Measurements from ENCODE around the gene MAN1C1. TPM values are rescaled to one million over a fixed set of nuclear protein-coding genes. Genes with fewer than 3 reads are reported as not detected.

The MAN1C1 gene
- polyA plus RNA-seq, 1 of the 3 experiments (the other 2 are of a cell fraction), result 0.20 TPM

DNA sequence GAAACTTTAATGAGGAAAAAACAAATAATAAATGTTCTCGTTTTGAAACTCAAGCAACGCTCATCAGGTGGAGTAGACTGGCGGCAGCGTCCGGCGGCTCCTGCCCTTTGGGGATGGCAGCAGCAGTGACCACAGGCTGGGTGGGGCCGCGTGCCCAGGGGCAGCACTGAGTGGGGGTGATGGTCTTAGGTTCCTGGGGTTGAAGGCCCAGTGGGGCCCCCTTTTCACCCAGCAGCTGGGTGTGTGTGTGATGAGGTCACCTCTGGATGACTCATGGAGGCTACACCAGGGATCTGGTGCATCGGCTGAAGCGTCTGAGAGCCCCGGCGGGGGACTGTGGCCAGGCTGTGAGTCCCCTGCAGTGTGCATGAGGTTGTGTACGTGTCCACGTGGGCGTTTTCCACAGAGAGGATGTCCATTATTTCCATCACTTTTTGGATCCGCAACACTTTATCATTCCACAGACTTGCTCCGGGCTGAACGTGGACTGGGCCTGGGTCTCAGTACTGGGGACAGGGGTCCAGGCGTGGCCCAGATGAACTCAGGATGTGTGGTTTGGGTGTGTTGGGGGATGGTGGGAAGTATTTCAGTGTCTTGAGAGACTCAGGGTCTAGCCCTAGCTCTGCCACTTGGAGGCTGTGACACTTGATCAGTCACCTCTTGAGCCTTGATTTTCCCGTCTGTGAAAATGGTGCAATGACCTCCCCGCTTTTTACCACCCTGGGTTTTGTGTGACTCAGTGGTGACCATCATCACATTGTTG lies 47.6 kb upstream of the MAN1C1 start:
- peaks cover 5 to 11% of the 10 kb centered on the region in 2 experiments; a peak in 3 of 4 replicates for H3K4me1 ChIP-seq (ENCODE audit: control insufficient read depth in 1 of 2, insufficient read depth in 2 of 2, low read depth in 1 of 2, low read length in 1 of 2)
- H3K4me3 ChIP-seq (ENCODE audit: low read depth in 2 of 2, low read length in 1 of 2), result no peak overlapping the region
- peak; percentile 83 for TF ChIP-seq FOSL2 (IDR thresholded peaks at IDR 0.05; ENCODE audit: borderline replicate concordance, low read depth)
- TF ChIP-seq TCF12 (IDR thresholded peaks at IDR 0.05), result peak; percentile 28; the same call in 1 of the 2 replicates
- peak; percentile 67 for TF ChIP-seq JUND (IDR thresholded peaks at IDR 0.05)
- no peak for TF ChIP-seq NFIC (IDR thresholded peaks at IDR 0.05; ENCODE audit: borderline replicate concordance)
- TF ChIP-seq RAD21 (IDR thresholded peaks at IDR 0.05; ENCODE audit: low read length), result no peak
- peak overlapping the region; percentile 26; the same call in 1 of the 2 replicates for H3K4me2 ChIP-seq
- H3K36me3 ChIP-seq (replicated peaks in 1 of 2; ENCODE audit: control insufficient read depth in 1 of 2, insufficient read depth in 2 of 2, low read length in 1 of 2), result peaks cover 0 to 4% of the 10 kb centered on the region in 2 experiments
- no peak overlapping the region for H3K9ac ChIP-seq
- ChIA-PET POLR2A (no interaction called here), CTCF (interaction anchor here (1.0 to 1.3 kb wide), 2 partner anchors 11 to 19 kb away, joined by 3 to 4 read pairs; no protein-coding TSS in a partner anchor)
- H3K79me2 ChIP-seq (ENCODE audit: insufficient read depth), result no peaks in the 10 kb centered on the region
- H3K9me3 ChIP-seq, result no peaks in the 10 kb centered on the region
- no peak overlapping the region for H2AFZ ChIP-seq (ENCODE audit: low read depth)
- H3K9me2 ChIP-seq, result no peaks in the 10 kb centered on the region
- H3F3A ChIP-seq (replicated peaks; ENCODE audit: insufficient read depth), result peaks cover 7% of the 10 kb centered on the region
- H3K27me3 ChIP-seq (ENCODE audit: insufficient read depth), result no peaks in the 10 kb centered on the region
- peak overlapping the region in 1 of 2 experiments; percentile 27; a peak in 1 of 4 replicates for H3K27ac ChIP-seq (ENCODE audit: low read depth in 2 of 2, low read length in 1 of 2)
- WGBS (ENCODE audit: low lambda C conversion rate), result 63% methylated on average over 15 of the region's 21 CpGs
- H4K20me1 ChIP-seq (ENCODE audit: insufficient read depth), result no peaks in the 10 kb centered on the region
- no peak for DNase-seq

DNA sequence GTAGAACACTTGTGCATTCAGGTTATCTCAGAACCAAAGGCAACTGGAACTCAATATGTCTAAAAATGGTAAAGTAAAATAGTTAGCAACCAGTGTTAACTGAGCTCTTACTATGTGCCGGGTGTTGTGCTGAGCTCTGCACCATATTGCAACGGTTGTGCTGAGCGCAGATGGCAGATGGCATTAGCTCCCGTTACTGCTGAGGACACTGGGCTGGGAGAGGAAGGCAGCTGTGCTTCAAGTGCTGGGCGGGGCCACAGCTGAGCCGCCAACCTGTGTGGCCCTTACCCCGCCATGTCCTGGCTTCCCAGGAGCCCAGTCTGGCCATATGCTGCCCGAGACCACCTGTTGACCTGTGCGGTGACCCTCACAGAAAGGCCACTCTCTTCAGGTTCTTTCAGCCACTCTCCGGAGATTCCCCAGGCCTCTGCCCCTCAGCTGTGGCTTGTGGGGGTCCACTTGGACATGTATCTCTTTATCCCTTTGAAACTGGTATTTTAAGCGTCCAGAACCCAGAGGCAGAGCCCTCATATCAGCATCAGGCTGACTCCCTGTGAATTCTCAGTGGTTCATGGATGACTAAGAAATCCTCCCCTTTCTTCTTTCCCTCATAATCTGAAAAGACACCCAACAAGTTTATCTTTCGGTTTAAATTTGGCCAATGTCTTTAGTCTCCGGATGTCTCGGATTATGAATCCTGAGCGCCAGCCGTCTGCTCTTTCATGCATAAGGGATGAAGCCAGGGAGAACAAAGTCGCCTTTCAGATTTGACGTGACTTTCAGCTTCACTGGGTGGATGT lies 46.8 kb upstream of the MAN1C1 start:
- H3K9me2 ChIP-seq, result no peaks in the 10 kb centered on the region
- H3K4me2 ChIP-seq, result peak overlapping the region; percentile 26; the same call in 1 of the 2 replicates
- WGBS (ENCODE audit: low lambda C conversion rate), result 96% methylated on average over 12 of the region's 18 CpGs
- no peaks in the 10 kb centered on the region for H3K9me3 ChIP-seq
- no peaks in the 10 kb centered on the region for H3K27me3 ChIP-seq (ENCODE audit: insufficient read depth)
- ChIA-PET POLR2A (no interaction called here), CTCF (interaction anchor here (1.0 to 1.3 kb wide), 2 partner anchors 10 to 20 kb away, joined by 3 to 4 read pairs; no protein-coding TSS in a partner anchor)
- no peak overlapping the region for H3K4me3 ChIP-seq (ENCODE audit: low read depth in 2 of 2, low read length in 1 of 2)
- no peak overlapping the region for H2AFZ ChIP-seq (ENCODE audit: low read depth)
- peaks cover 7% of the 10 kb centered on the region for H3F3A ChIP-seq (replicated peaks; ENCODE audit: insufficient read depth)
- peaks cover 5 to 11% of the 10 kb centered on the region in 2 experiments; a peak in 3 of 4 replicates for H3K4me1 ChIP-seq (ENCODE audit: control insufficient read depth in 1 of 2, insufficient read depth in 2 of 2, low read depth in 1 of 2, low read length in 1 of 2)
- no peak overlapping the region for H3K9ac ChIP-seq
- H4K20me1 ChIP-seq (ENCODE audit: insufficient read depth), result no peaks in the 10 kb centered on the region
- TF ChIP-seq MEF2A (IDR thresholded peaks at IDR 0.05; ENCODE audit: borderline replicate concordance, low read depth), result no peak
- TF ChIP-seq GATA2 (CRISPR knock-in tag; IDR thresholded peaks at IDR 0.05), result no peak
- TF ChIP-seq, protein P1, sequence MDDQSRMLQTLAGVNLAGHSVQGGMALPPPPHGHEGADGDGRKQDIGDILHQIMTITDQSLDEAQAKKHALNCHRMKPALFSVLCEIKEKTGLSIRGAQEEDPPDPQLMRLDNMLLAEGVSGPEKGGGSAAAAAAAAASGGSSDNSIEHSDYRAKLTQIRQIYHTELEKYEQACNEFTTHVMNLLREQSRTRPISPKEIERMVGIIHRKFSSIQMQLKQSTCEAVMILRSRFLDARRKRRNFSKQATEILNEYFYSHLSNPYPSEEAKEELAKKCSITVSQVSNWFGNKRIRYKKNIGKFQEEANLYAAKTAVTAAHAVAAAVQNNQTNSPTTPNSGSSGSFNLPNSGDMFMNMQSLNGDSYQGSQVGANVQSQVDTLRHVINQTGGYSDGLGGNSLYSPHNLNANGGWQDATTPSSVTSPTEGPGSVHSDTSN (IDR thresholded peaks at IDR 0.05), result no peak
- no peak overlapping the region for H3K27ac ChIP-seq (ENCODE audit: low read depth in 2 of 2, low read length in 1 of 2)
- H3K36me3 ChIP-seq (replicated peaks in 1 of 2; ENCODE audit: control insufficient read depth in 1 of 2, insufficient read depth in 2 of 2, low read length in 1 of 2), result peaks cover 0 to 2% of the 10 kb centered on the region in 2 experiments
- no peaks in the 10 kb centered on the region for H3K79me2 ChIP-seq (ENCODE audit: insufficient read depth)
- DNase-seq, result no peak
